Measurements from ENCODE around the gene NLRP6. TPM values are rescaled to one million over a fixed set of nuclear protein-coding genes. Genes with fewer than 3 reads are reported as not detected.

The NLRP6 gene
- total RNA-seq, 2 experiments from 2014 or later = 0.25 to 0.65 TPM

DNA sequence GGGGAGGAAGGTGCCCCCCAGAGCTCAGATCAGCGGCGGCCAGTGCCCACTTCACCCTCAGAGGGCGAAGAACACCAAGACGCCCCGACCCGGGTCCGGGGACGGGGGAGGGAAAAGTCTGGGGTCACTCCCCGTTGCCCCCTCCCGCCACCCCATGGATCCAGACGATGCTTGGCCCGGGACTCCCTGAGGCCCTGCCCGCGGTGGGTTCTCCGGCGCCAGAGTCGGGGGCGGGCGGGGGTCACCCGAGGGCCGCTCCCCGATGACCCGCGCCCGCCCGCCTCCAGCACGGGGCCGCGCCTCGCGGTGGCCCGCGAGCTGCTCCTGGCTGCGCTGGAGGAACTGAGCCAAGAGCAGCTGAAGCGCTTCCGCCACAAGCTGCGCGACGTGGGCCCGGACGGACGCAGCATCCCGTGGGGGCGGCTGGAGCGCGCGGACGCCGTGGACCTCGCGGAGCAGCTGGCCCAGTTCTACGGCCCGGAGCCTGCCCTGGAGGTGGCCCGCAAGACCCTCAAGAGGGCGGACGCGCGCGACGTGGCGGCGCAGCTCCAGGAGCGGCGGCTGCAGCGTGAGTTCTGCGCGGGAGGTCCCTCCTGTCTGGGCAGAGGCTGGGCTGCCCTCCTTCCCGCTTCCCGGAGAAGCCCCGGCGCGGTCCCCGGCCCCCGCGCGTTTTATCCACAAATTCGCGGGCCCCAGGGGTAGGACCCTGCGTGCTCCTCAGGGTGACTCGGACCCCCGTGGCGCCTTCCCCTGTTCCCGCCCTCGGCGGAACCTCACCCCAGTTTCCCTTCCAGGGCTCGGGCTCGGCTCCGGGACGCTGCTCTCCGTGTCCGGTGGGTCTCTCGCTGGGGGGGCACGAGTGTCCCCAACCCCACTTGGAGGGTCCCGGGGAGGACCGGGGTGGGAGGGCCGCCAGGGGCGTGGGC, 1.1 kb downstream of the NLRP6 start:
- Histone ChIP-seq H3K9me3 (ENCODE audit: low read length) (peaks cover 6% of the 10 kb centered on the region; the same call in 1 of the 2 replicates), H3K4me1 (ENCODE audit: insufficient read depth, low read length, poor library complexity, severe bottlenecking) (peaks cover 5% of the 10 kb centered on the region), H3K4me2 (ENCODE audit: low read length) (no peak overlapping the region), H3K4me3 (ENCODE audit: low read depth, low read length, poor library complexity, severe bottlenecking) (no peak overlapping the region), H2AFZ (ENCODE audit: low read length) (no peak overlapping the region), H3K79me2 (ENCODE audit: insufficient read depth, low read depth, low read length) (no peaks in the 10 kb centered on the region), H3K27ac (ENCODE audit: low read depth, low read length, poor library complexity, severe bottlenecking) (no peak overlapping the region), H3K9me2 (ENCODE audit: insufficient read depth, low read length) (no peaks in the 10 kb centered on the region), H4K20me1 (ENCODE audit: insufficient read depth, low read length) (no peaks in the 10 kb centered on the region), H3K36me3 (ENCODE audit: insufficient read depth, low read length) (no peaks in the 10 kb centered on the region)
- BruUV-seq (replicated peaks) = no TSS peak
- intact Hi-C loops (cut with micrococcal nuclease; ENCODE audit: unreplicated experiment) = no loop called here
- DNase-seq (ENCODE audit: low spot score) = no peak
- POLR2A ChIA-PET = no interaction called here
- TF ChIP-seq EZH2phosphoT487 (IDR thresholded peaks at IDR 0.05; ENCODE audit: borderline replicate concordance, low read depth, low read length) = no peak
- TF ChIP-seq, protein P1, sequence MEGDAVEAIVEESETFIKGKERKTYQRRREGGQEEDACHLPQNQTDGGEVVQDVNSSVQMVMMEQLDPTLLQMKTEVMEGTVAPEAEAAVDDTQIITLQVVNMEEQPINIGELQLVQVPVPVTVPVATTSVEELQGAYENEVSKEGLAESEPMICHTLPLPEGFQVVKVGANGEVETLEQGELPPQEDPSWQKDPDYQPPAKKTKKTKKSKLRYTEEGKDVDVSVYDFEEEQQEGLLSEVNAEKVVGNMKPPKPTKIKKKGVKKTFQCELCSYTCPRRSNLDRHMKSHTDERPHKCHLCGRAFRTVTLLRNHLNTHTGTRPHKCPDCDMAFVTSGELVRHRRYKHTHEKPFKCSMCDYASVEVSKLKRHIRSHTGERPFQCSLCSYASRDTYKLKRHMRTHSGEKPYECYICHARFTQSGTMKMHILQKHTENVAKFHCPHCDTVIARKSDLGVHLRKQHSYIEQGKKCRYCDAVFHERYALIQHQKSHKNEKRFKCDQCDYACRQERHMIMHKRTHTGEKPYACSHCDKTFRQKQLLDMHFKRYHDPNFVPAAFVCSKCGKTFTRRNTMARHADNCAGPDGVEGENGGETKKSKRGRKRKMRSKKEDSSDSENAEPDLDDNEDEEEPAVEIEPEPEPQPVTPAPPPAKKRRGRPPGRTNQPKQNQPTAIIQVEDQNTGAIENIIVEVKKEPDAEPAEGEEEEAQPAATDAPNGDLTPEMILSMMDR (conservative IDR thresholded peaks at IDR 0.05; ENCODE audit: low read length) = no peak
- CTCF ChIA-PET (ENCODE audit: unreplicated experiment) = no interaction called here

DNA sequence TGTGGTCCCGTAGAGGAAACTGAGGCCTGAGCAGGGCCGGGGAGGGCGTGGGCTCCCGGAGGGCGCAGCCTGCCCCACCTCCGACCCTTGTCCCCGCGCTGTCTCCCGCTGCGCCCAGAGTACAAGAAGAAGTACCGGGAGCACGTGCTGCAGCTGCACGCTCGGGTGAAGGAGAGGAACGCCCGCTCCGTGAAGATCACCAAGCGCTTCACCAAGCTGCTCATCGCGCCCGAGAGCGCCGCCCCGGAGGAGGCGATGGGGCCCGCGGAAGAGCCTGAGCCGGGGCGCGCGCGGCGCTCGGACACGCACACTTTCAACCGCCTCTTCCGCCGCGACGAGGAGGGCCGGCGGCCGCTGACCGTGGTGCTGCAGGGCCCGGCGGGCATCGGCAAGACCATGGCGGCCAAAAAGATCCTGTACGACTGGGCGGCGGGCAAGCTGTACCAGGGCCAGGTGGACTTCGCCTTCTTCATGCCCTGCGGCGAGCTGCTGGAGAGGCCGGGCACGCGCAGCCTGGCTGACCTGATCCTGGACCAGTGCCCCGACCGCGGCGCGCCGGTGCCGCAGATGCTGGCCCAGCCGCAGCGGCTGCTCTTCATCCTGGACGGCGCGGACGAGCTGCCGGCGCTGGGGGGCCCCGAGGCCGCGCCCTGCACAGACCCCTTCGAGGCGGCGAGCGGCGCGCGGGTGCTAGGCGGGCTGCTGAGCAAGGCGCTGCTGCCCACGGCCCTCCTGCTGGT, 1.9 kb downstream of the NLRP6 start:
- H3K4me1 ChIP-seq (ENCODE audit: insufficient read depth, low read length, poor library complexity, severe bottlenecking) = peaks cover under 1% of the 10 kb centered on the region
- CTCF ChIA-PET (ENCODE audit: unreplicated experiment) = no interaction called here
- intact Hi-C loops (cut with micrococcal nuclease; ENCODE audit: unreplicated experiment) = no loop called here
- POLR2A ChIA-PET = no interaction called here
- peaks cover 6% of the 10 kb centered on the region; the same call in 1 of the 2 replicates for H3K9me3 ChIP-seq (ENCODE audit: low read length)
- H3K4me3 ChIP-seq (ENCODE audit: low read depth, low read length, poor library complexity, severe bottlenecking) = no peak overlapping the region
- H3K27ac ChIP-seq (ENCODE audit: low read depth, low read length, poor library complexity, severe bottlenecking) = no peak overlapping the region
- DNase-seq (ENCODE audit: low spot score) = no peak
- H3K9me2 ChIP-seq (ENCODE audit: insufficient read depth, low read length) = no peaks in the 10 kb centered on the region
- TF ChIP-seq EZH2phosphoT487 (IDR thresholded peaks at IDR 0.05; ENCODE audit: borderline replicate concordance, low read depth, low read length) = no peak
- TF ChIP-seq, protein P1 (conservative IDR thresholded peaks at IDR 0.05; ENCODE audit: low read length) = no peak
- H4K20me1 ChIP-seq (ENCODE audit: insufficient read depth, low read length) = no peaks in the 10 kb centered on the region
- no peak overlapping the region for H2AFZ ChIP-seq (ENCODE audit: low read length)
- BruUV-seq (replicated peaks) = no TSS peak
- H3K79me2 ChIP-seq (ENCODE audit: insufficient read depth, low read depth, low read length) = no peaks in the 10 kb centered on the region
- no peak overlapping the region for H3K4me2 ChIP-seq (ENCODE audit: low read length)
- no peaks in the 10 kb centered on the region for H3K36me3 ChIP-seq (ENCODE audit: insufficient read depth, low read length)

Data from OCI-LY7 (cell line).